ENCODE measurements around the gene UVRAG. TPM values are rescaled to one million over a fixed set of nuclear protein-coding genes. Genes with fewer than 3 reads are reported as not detected.

The UVRAG gene
- total and polyA plus RNA-seq, 2 of the 13 experiments (the other 11 are each of a cell fraction or from before 2014, with no cell fraction given), result 9.7 to 17.3 TPM

DNA sequence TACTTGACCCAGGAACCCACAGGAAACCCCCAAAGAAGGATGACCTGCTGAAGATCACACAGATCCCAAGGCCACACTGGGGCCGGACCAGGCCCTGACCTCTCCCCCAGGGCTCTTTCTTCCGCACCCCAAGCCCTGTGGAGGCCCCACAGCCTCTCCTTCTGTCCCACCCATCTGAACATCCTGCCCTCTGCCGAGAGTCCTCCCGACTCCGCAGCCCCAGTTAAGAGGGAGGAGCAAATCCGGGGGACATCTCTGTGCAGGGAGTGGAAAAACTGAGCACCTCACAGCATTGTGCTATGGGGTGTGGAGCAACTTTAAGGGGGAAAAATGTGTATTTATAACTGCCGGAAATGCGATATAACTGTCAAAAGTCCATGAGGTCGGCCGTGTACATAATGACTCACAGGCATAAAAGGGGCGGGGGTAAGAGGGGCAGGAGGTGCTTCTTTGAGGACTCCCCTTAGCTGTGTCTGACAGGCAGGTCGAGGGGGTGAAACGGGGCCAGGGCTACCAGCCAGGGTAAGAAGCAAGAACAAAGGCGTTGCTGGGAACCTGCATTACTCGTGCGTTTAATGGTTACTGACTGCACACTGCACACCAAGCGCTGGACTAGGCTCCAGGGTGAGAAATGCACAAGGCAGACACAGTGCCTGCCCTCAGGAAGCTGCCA is 334.1 kb downstream of the UVRAG start (continued):
- TF ChIP-seq, protein P1, sequence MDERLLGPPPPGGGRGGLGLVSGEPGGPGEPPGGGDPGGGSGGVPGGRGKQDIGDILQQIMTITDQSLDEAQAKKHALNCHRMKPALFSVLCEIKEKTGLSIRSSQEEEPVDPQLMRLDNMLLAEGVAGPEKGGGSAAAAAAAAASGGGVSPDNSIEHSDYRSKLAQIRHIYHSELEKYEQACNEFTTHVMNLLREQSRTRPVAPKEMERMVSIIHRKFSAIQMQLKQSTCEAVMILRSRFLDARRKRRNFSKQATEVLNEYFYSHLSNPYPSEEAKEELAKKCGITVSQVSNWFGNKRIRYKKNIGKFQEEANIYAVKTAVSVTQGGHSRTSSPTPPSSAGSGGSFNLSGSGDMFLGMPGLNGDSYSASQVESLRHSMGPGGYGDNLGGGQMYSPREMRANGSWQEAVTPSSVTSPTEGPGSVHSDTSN (CRISPR knock-in tag; IDR thresholded peaks at IDR 0.05), result no peak
- TF ChIP-seq MAFG (CRISPR knock-in tag; IDR thresholded peaks at IDR 0.05), result no peak
- TF ChIP-seq ZNF12 (CRISPR knock-in tag; IDR thresholded peaks at IDR 0.05), result no peak
- TF ChIP-seq ISL2 (CRISPR knock-in tag; IDR thresholded peaks at IDR 0.05), result no peak
- TF ChIP-seq, protein P2, sequence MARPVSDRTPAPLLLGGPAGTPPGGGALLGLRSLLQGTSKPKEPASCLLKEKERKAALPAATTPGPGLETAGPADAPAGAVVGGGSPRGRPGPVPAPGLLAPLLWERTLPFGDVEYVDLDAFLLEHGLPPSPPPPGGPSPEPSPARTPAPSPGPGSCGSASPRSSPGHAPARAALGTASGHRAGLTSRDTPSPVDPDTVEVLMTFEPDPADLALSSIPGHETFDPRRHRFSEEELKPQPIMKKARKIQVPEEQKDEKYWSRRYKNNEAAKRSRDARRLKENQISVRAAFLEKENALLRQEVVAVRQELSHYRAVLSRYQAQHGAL (CRISPR knock-in tag; IDR thresholded peaks at IDR 0.05; ENCODE audit: not compliant biosample characterization), result no peak
- TF ChIP-seq GABPA (IDR thresholded peaks at IDR 0.05; ENCODE audit: low read depth, low read length), result no peak
- TF ChIP-seq GABPA (CRISPR knock-in tag; IDR thresholded peaks at IDR 0.05; ENCODE audit: low read depth), result peak; percentile 58
- no peak for TF ChIP-seq MAFF (IDR thresholded peaks at IDR 0.05; ENCODE audit: low read depth, low read length)
- TF ChIP-seq ZNF558 (CRISPR knock-in tag; IDR thresholded peaks at IDR 0.05; ENCODE audit: borderline replicate concordance), result 0 out of 2 replicates have a peak, but pooled peaks have one; percentile 31
- TF ChIP-seq ZNF556 (CRISPR knock-in tag; IDR thresholded peaks at IDR 0.05; ENCODE audit: borderline replicate concordance), result no peak; the same call in 1 of the 2 replicates
- TF ChIP-seq, protein P3, sequence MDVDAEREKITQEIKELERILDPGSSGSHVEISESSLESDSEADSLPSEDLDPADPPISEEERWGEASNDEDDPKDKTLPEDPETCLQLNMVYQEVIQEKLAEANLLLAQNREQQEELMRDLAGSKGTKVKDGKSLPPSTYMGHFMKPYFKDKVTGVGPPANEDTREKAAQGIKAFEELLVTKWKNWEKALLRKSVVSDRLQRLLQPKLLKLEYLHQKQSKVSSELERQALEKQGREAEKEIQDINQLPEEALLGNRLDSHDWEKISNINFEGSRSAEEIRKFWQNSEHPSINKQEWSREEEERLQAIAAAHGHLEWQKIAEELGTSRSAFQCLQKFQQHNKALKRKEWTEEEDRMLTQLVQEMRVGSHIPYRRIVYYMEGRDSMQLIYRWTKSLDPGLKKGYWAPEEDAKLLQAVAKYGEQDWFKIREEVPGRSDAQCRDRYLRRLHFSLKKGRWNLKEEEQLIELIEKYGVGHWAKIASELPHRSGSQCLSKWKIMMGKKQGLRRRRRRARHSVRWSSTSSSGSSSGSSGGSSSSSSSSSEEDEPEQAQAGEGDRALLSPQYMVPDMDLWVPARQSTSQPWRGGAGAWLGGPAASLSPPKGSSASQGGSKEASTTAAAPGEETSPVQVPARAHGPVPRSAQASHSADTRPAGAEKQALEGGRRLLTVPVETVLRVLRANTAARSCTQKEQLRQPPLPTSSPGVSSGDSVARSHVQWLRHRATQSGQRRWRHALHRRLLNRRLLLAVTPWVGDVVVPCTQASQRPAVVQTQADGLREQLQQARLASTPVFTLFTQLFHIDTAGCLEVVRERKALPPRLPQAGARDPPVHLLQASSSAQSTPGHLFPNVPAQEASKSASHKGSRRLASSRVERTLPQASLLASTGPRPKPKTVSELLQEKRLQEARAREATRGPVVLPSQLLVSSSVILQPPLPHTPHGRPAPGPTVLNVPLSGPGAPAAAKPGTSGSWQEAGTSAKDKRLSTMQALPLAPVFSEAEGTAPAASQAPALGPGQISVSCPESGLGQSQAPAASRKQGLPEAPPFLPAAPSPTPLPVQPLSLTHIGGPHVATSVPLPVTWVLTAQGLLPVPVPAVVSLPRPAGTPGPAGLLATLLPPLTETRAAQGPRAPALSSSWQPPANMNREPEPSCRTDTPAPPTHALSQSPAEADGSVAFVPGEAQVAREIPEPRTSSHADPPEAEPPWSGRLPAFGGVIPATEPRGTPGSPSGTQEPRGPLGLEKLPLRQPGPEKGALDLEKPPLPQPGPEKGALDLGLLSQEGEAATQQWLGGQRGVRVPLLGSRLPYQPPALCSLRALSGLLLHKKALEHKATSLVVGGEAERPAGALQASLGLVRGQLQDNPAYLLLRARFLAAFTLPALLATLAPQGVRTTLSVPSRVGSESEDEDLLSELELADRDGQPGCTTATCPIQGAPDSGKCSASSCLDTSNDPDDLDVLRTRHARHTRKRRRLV (CRISPR knock-in tag; IDR thresholded peaks at IDR 0.05), result no peak
- no peak for TF ChIP-seq ZBTB3 (CRISPR knock-in tag; IDR thresholded peaks at IDR 0.05; ENCODE audit: borderline replicate concordance, low read depth)
- no peak for TF ChIP-seq ZNF660 (CRISPR knock-in tag; IDR thresholded peaks at IDR 0.05; ENCODE audit: borderline replicate concordance, low read depth)
- no peak for TF ChIP-seq ZNF441 (CRISPR knock-in tag; IDR thresholded peaks at IDR 0.05; ENCODE audit: borderline replicate concordance)
- TF ChIP-seq REXO4 (CRISPR knock-in tag; IDR thresholded peaks at IDR 0.05; ENCODE audit: borderline replicate concordance), result no peak
- TF ChIP-seq KDM1A (CRISPR knock-in tag; IDR thresholded peaks at IDR 0.05), result no peak
- no peak for TF ChIP-seq KAT2B (IDR thresholded peaks at IDR 0.05; ENCODE audit: borderline replicate concordance, low read depth, low read length)
- TF ChIP-seq TMF1 (CRISPR knock-in tag; IDR thresholded peaks at IDR 0.05; ENCODE audit: low read depth), result no peak
- TF ChIP-seq ZNF7 (CRISPR knock-in tag; IDR thresholded peaks at IDR 0.05), result no peak
- TF ChIP-seq, protein P4, sequence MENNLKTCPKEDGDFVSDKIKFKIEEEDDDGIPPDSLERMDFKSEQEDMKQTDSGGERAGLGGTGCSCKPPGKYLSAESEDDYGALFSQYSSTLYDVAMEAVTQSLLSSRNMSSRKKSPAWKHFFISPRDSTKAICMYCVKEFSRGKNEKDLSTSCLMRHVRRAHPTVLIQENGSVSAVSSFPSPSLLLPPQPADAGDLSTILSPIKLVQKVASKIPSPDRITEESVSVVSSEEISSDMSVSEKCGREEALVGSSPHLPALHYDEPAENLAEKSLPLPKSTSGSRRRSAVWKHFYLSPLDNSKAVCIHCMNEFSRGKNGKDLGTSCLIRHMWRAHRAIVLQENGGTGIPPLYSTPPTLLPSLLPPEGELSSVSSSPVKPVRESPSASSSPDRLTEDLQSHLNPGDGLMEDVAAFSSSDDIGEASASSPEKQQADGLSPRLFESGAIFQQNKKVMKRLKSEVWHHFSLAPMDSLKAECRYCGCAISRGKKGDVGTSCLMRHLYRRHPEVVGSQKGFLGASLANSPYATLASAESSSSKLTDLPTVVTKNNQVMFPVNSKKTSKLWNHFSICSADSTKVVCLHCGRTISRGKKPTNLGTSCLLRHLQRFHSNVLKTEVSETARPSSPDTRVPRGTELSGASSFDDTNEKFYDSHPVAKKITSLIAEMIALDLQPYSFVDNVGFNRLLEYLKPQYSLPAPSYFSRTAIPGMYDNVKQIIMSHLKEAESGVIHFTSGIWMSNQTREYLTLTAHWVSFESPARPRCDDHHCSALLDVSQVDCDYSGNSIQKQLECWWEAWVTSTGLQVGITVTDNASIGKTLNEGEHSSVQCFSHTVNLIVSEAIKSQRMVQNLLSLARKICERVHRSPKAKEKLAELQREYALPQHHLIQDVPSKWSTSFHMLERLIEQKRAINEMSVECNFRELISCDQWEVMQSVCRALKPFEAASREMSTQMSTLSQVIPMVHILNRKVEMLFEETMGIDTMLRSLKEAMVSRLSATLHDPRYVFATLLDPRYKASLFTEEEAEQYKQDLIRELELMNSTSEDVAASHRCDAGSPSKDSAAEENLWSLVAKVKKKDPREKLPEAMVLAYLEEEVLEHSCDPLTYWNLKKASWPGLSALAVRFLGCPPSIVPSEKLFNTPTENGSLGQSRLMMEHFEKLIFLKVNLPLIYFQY (CRISPR knock-in tag; IDR thresholded peaks at IDR 0.05; ENCODE audit: borderline replicate concordance), result no peak

All from HepG2 (cell line).